ENCODE results near the gene PCDHAC2. TPM values are rescaled to one million over a fixed set of nuclear protein-coding genes. Genes with fewer than 3 reads are reported as not detected.

Gene PCDHAC2, protein sequence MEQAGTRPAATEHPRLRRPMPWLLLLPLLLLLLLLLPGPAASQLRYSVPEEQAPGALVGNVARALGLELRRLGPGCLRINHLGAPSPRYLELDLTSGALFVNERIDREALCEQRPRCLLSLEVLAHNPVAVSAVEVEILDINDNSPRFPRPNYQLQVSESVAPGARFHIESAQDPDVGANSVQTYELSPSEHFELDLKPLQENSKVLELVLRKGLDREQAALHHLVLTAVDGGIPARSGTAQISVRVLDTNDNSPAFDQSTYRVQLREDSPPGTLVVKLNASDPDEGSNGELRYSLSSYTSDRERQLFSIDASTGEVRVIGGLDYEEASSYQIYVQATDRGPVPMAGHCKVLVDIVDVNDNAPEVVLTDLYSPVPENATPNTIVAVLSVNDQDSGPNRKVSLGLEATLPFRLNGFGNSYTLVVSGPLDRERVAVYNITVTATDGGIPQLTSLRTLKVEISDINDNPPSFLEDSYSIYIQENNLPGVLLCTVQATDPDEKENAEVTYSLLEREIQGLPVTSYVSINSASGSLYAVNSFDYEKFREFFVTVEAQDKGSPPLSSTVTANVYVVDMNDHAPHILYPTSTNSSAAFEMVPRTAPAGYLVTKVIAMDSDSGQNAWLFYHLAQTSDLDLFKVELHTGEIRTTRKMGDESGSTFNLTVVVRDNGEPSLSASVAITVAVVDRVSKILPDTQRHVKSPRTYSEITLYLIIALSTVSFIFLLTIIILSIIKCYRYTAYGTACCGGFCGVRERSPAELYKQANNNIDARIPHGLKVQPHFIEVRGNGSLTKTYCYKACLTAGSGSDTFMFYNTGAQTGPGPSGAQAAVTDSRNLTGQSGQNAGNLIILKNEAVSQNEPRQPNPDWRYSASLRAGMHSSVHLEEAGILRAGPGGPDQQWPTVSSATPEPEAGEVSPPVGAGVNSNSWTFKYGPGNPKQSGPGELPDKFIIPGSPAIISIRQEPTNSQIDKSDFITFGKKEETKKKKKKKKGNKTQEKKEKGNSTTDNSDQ
- total RNA-seq (2022; extraction: Qiagen RNA extraction) = 3.5 to 4.8 TPM (median 3.9 TPM) in 5 replicates

DNA sequence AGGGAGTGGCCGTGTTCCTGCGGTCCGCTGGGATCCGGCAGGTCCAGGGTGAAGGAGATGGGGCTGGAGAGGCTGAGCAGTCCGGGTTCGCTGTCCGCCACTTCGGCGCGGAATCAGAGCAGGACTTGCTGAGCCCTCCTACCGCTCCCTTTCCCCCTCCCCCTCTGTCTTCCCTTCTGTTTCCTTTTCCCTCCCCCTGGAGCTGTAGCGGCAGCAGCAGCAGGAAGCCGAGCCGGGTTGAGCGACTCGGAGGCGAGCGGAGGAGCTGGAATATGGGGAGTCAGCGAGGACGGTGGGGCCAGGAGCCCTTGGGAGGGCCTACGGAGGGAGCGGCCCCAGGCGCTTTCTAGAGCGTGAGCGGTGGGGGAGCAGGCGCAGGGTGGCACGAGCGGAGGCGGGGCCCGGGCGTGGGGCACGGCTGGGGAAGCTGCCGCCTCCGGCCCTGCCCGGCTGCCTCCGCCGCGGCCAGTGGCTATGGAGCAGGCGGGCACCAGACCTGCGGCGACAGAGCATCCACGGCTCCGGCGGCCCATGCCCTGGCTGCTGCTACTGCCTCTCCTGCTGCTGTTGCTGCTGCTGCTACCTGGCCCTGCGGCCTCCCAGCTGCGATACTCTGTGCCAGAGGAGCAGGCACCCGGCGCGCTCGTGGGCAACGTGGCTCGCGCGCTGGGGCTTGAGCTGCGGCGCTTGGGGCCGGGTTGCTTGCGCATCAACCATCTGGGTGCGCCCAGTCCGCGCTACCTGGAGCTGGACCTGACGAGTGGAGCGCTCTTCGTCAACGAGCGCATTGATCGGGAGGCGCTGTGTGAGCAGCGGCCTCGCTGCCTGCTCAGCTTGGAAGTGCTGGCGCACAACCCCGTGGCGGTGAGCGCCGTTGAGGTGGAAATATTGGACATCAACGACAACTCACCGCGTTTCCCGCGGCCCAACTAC is at the start of gene PCDHAC2:
Gene PCDHAC2, plus strand, starts transcription at position 184 of the 933 bp plus-strand sequence. Its CDS starts 291 bp downstream, at position 475.

DNA sequence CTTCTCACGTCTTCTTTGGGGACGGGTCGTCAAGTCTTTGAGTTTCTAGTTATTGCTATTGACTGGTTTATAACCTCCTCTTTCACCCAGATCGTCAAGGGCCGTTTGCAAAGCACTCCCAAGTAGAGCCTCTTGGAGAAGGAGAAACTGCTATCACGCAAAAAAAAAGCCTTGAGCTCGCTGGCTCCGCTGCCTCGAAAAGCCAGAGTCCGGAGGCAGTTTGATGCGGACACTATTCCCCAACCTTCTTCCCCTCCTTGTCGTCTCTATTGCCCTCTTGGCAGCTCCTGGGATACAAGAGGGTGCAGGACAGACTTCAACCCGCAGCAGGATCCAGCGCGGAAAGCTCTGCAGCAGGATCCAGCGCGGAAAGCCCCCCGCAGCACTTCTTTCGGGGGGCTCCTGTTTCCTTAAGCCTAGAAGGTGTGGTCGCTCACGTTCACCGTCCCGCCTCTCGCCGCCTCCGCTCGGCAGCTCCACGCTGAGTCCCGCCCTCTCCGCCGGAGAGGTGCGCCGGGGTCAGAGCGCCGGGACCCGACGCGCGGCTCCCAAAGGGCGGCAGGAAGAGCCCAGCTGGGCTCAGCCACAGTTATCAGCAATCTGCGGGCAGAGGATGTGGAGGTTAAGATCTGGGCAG is 40.4 kb upstream of the PCDHAC2 start, which contains the start of gene PCDHAC1:
Gene PCDHAC1, plus strand, starts transcription at position 494 of the 637 bp plus-strand sequence. CDS start 594 bp downstream, outside the sequence.

Other genes starting within 250 kb of the PCDHAC2 start
- 0.06 to 0.23 TPM (median 0.14 TPM) in 5 replicates for gene PCDHA1, start 180.3 kb upstream of the PCDHAC2 start, total RNA-seq (2022; extraction: Qiagen RNA extraction)
- gene PCDHA2, start 171.6 kb upstream of the PCDHAC2 start, total RNA-seq (2022; extraction: Qiagen RNA extraction) = 0.10 TPM in 1 of 5 replicates, not detected in the others
- gene PCDHA3, start 165.4 kb upstream of the PCDHAC2 start, total RNA-seq (2022; extraction: Qiagen RNA extraction) = 0.71 to 1.1 TPM (median 0.99 TPM) in 5 replicates
- gene PCDHA4, start 159.4 kb upstream of the PCDHAC2 start, total RNA-seq (2022; extraction: Qiagen RNA extraction) = 1.5 to 1.8 TPM (median 1.7 TPM) in 5 replicates
- gene PCDHA5, start 144.9 kb upstream of the PCDHAC2 start, total RNA-seq (2022; extraction: Qiagen RNA extraction) = 0.64 to 0.87 TPM (median 0.77 TPM) in 5 replicates
- 0.06 to 0.08 TPM in 2 of 5 replicates, not detected in the others for gene PCDHA6, start 138.5 kb upstream of the PCDHAC2 start, total RNA-seq (2022; extraction: Qiagen RNA extraction)
- 0.09 to 0.15 TPM (median 0.12 TPM) in 4 of 5 replicates, not detected in the other for gene PCDHA7, start 132.2 kb upstream of the PCDHAC2 start, total RNA-seq (2022; extraction: Qiagen RNA extraction)
- gene PCDHA8, start 125.3 kb upstream of the PCDHAC2 start, total RNA-seq (2022; extraction: Qiagen RNA extraction) = 0.05 to 0.07 TPM (median 0.06 TPM) in 4 of 5 replicates, not detected in the other
- gene PCDHA9, start 118.1 kb upstream of the PCDHAC2 start, total RNA-seq (2022; extraction: Qiagen RNA extraction) = 0.02 TPM in 1 of 5 replicates, not detected in the others
- 0.01 to 0.06 TPM (median 0.03 TPM) in 4 of 5 replicates, not detected in the other for gene PCDHA10, start 110.6 kb upstream of the PCDHAC2 start, total RNA-seq (2022; extraction: Qiagen RNA extraction)
- gene PCDHA11, start 97.5 kb upstream of the PCDHAC2 start, total RNA-seq (2022; extraction: Qiagen RNA extraction) = 0.04 to 0.08 TPM (median 0.06 TPM) in 4 of 5 replicates, not detected in the other
- gene PCDHA12, start 91.2 kb upstream of the PCDHAC2 start, total RNA-seq (2022; extraction: Qiagen RNA extraction) = 2.8 to 3.2 TPM (median 3.0 TPM) in 5 replicates
- gene PCDHA13, start 84.4 kb upstream of the PCDHAC2 start, total RNA-seq (2022; extraction: Qiagen RNA extraction) = 0.05 to 0.06 TPM in 2 of 5 replicates, not detected in the others
- gene PCDHAC1, start 40.2 kb upstream of the PCDHAC2 start, total RNA-seq (2022; extraction: Qiagen RNA extraction) = 1.6 to 2.3 TPM (median 2.0 TPM) in 5 replicates
- gene PCDHB1, start 84.9 kb downstream of the PCDHAC2 start, total RNA-seq (2022; extraction: Qiagen RNA extraction) = not detected in 5 replicates
- gene PCDHB2, start 128.1 kb downstream of the PCDHAC2 start, total RNA-seq (2022; extraction: Qiagen RNA extraction) = 3.3 to 13.0 TPM (median 3.7 TPM) in 5 replicates
- 8.7 TPM in 1 of 5 replicates, not detected in the others for gene PCDHB3, start 134.0 kb downstream of the PCDHAC2 start, total RNA-seq (2022; extraction: Qiagen RNA extraction)
- gene PCDHB4, start 155.3 kb downstream of the PCDHAC2 start, total RNA-seq (2022; extraction: Qiagen RNA extraction) = 0.07 to 0.13 TPM (median 0.09 TPM) in 4 of 5 replicates, not detected in the other
- 1.2 to 1.6 TPM (median 1.3 TPM) in 5 replicates for gene PCDHB5, start 168.7 kb downstream of the PCDHAC2 start, total RNA-seq (2022; extraction: Qiagen RNA extraction)
- gene PCDHB6, start 183.6 kb downstream of the PCDHAC2 start, total RNA-seq (2022; extraction: Qiagen RNA extraction) = 0.79 to 1.1 TPM (median 0.90 TPM) in 5 replicates
- gene PCDHB7, start 206.2 kb downstream of the PCDHAC2 start, total RNA-seq (2022; extraction: Qiagen RNA extraction) = 0.05 TPM in 1 of 5 replicates, not detected in the others
- 0.19 to 0.42 TPM (median 0.22 TPM) in 5 replicates for gene PCDHB8, start 211.3 kb downstream of the PCDHAC2 start, total RNA-seq (2022; extraction: Qiagen RNA extraction)
- 0.05 to 0.08 TPM (median 0.05 TPM) in 4 of 5 replicates, not detected in the other for gene PCDHB16, start 215.9 kb downstream of the PCDHAC2 start, total RNA-seq (2022; extraction: Qiagen RNA extraction)
- 0.03 to 0.26 TPM (median 0.05 TPM) in 3 of 5 replicates, not detected in the others for gene PCDHB9, start 220.7 kb downstream of the PCDHAC2 start, total RNA-seq (2022; extraction: Qiagen RNA extraction)
- not detected in 5 replicates for gene PCDHB10, start 225.9 kb downstream of the PCDHAC2 start, total RNA-seq (2022; extraction: Qiagen RNA extraction)
- 0.05 to 0.08 TPM (median 0.08 TPM) in 4 of 5 replicates, not detected in the other for gene PCDHB11, start 233.2 kb downstream of the PCDHAC2 start, total RNA-seq (2022; extraction: Qiagen RNA extraction)
- 0.06 TPM in 1 of 5 replicates, not detected in the others for gene PCDHB12, start 242.2 kb downstream of the PCDHAC2 start, total RNA-seq (2022; extraction: Qiagen RNA extraction)
- gene PCDHB13, start 247.4 kb downstream of the PCDHAC2 start, total RNA-seq (2022; extraction: Qiagen RNA extraction) = 0.04 to 0.12 TPM (median 0.05 TPM) in 5 replicates